Keratinocyte (primary cell): ENCODE results near the gene FHAD1. TPM values are rescaled to one million over a fixed set of nuclear protein-coding genes. Genes with fewer than 3 reads are reported as not detected.

Experiments used
- DNase-seq: peaks from one replicate; pipeline ENCODE4 v3.0.0-alpha.2; 2011; ENCODE audit warnings: low read depth, missing footprints, low spot score
- FAIRE-seq: peaks from 2 replicates; lab custom pipeline; 2011; peaks lifted over from hg19 to GRCh38; lab: Jason Lieb, UNC
- H2AFZ ChIP-seq: 2 replicates; pipeline ENCODE4 v1.6.0; 2012; ENCODE audit warnings: low read length, control low read depth, inconsistent platforms; ENCODE audit not compliant: control insufficient read depth
- H3K27ac ChIP-seq: 2 replicates; pipeline ENCODE4 v1.5.1; 2011; ENCODE audit warnings: low read length; ENCODE audit not compliant: control insufficient read depth, insufficient read depth
- H3K27me3 ChIP-seq: 3 replicates; pipeline ENCODE4 v1.6.0; 2011; ENCODE audit warnings: low read length; ENCODE audit not compliant: control insufficient read depth, insufficient read depth; ENCODE audit errors: extremely low read depth
- H3K36me3 ChIP-seq, 2 experiments: 2 replicates in 1 of 2; 3 replicates in 1 of 2; pipeline ENCODE4 v1.5.1; 2011; ENCODE audit warnings: low read length in 2 of 2, mild to moderate bottlenecking in 1 of 2; ENCODE audit not compliant: control insufficient read depth in 2 of 2, insufficient read depth in 2 of 2; ENCODE audit errors: extremely low read depth in 1 of 2
- H3K4me1 ChIP-seq: 3 replicates; pipeline ENCODE4 v1.5.1; 2011; ENCODE audit warnings: low read length; ENCODE audit not compliant: control insufficient read depth, insufficient read depth; ENCODE audit errors: extremely low read depth
- H3K4me2 ChIP-seq: 3 replicates; pipeline ENCODE4 v1.6.0; 2011; ENCODE audit warnings: low read depth, low read length; ENCODE audit not compliant: control insufficient read depth, insufficient read depth; ENCODE audit errors: extremely low read depth
- H3K4me3 ChIP-seq, 3 experiments: fragments of 200-600 bp in 1 of 3; sonication (generic) in 1 of 3; 2 replicates in 2 of 3; 3 replicates in 1 of 3; pipeline ENCODE4 v1.5.1; 2011 to 2016; ENCODE audit warnings: low read length in 3 of 3, mild to moderate bottlenecking in 3 of 3, control low read depth in 2 of 3, inconsistent platforms in 1 of 3, low read depth in 1 of 3, mixed read lengths in 1 of 3, mixed run types in 1 of 3, moderate library complexity in 1 of 3; ENCODE audit not compliant: control insufficient read depth in 2 of 3, insufficient read depth in 2 of 3; ENCODE audit errors: extremely low read depth in 1 of 3
- H3K79me2 ChIP-seq: 2 replicates; pipeline ENCODE4 v1.6.0; 2012; ENCODE audit warnings: low read length; ENCODE audit not compliant: control insufficient read depth, insufficient read depth
- H3K9ac ChIP-seq: 3 replicates; pipeline ENCODE4 v1.6.0; 2011; ENCODE audit warnings: low read length; ENCODE audit not compliant: control insufficient read depth, insufficient read depth; ENCODE audit errors: extremely low read depth
- H3K9me1 ChIP-seq: 3 replicates; pipeline ENCODE4 v1.6.0; 2011; ENCODE audit warnings: low read length; ENCODE audit not compliant: control insufficient read depth, insufficient read depth; ENCODE audit errors: extremely low read depth
- H3K9me3 ChIP-seq: 2 replicates; pipeline ENCODE4 v1.5.1; 2012; ENCODE audit warnings: low read depth, low read length; ENCODE audit not compliant: control insufficient read depth
- H4K20me1 ChIP-seq: 3 replicates; pipeline ENCODE4 v1.6.0; 2011; ENCODE audit warnings: low read length; ENCODE audit not compliant: control insufficient read depth, insufficient read depth; ENCODE audit errors: extremely low read depth
- CTCF ChIP-seq, 3 experiments: IDR thresholded peaks in 1 of 3; conservative IDR thresholded peaks in 1 of 3; optimal IDR thresholded peaks in 1 of 3; 2 replicates in 2 of 3; 3 replicates in 1 of 3; pipeline versions ENCODE3 to v1.5.1; 2011; ENCODE audit warnings: low read length in 3 of 3, mild to moderate bottlenecking in 3 of 3, moderate library complexity in 2 of 3, control low read depth in 1 of 3, inconsistent platforms in 1 of 3; ENCODE audit not compliant: insufficient read depth in 2 of 3; ENCODE audit errors: extremely low read depth in 1 of 3
- EZH2 ChIP-seq: IDR thresholded peaks from one replicate; pipeline ENCODE4 v1.6.1; 2012; ENCODE audit warnings: inconsistent platforms, mild to moderate bottlenecking, low read length, moderate library complexity
- dilution Hi-C: fragments of 300-500 bp; cut with MboI; formaldehyde crosslinking; loops from one replicate; pipeline ENCODE4 v1.7.0; 2020; ENCODE audit warnings: low sequenced_read_pairs; ENCODE audit not compliant: extremely low pct_ligation_motif_present
- polyA plus RNA-seq, 5 experiments: library from polyadenylated mRNA; depleted of rRNA in 3 of 5; stranded (reverse) in 3 of 5; stranded (forward) in 1 of 5; unstranded in 1 of 5; fragments of >200 nt; gene quantifications; 1 replicate in 1 of 5; 2 replicates in 3 of 5; 3 replicates in 1 of 5; pipeline versions ENCODE4 v1.2.1 to v1.2.3, GENCODE V29; 2011 to 2012; ENCODE audit warnings: missing spikeins in 2 of 5, low read depth in 1 of 5, low replicate concordance in 1 of 5

The FHAD1 gene
- polyA plus RNA-seq, 1 donor (not counting 4 experiments of a cell fraction or from before 2014, with no cell fraction given): 0.09 TPM

GRCh38 chr1:15282038-15282437 lies 35.0 kb downstream of the FHAD1 start:
- Histone ChIP-seq H3K9me1 (no peaks in the 10 kb centered on the region), H3K36me3 (no peaks in the 10 kb centered on the region), H3K9ac (no peak overlapping the region), H2AFZ (no peak overlapping the region), H4K20me1 (no peaks in the 10 kb centered on the region), H3K9me3 (no peaks in the 10 kb centered on the region), H3K27me3 (no peaks in the 10 kb centered on the region), H3K79me2 (no peaks in the 10 kb centered on the region), H3K4me1 (peaks cover 32% of the 10 kb centered on the region), H3K4me2 (no peak overlapping the region), H3K27ac (no peak overlapping the region), H3K4me3 (no peak overlapping the region)
- no peak for DNase-seq
- dilution Hi-C loops: no loop called here
- TF ChIP-seq EZH2: no peak
- no peak for TF ChIP-seq CTCF (optimal IDR thresholded peaks at IDR 0.05 in 1 of 3, IDR thresholded peaks at IDR 0.05 in 1 of 3, conservative IDR thresholded peaks at IDR 0.05 in 1 of 3; ENCODE audit: extremely low read depth in 1 of 3, insufficient read depth in 2 of 3, low read length in 3 of 3)
- FAIRE-seq: no peak

- dilution Hi-C loops: no loop called here
- Histone ChIP-seq H2AFZ (peak overlapping the region; percentile 24), H3K4me3 (peak overlapping the region in 1 of 3 experiments; percentile 37), H3K27ac (peak overlapping the region; percentile 88), H3K79me2 (no peaks in the 10 kb centered on the region), H3K9me1 (no peaks in the 10 kb centered on the region), H3K4me1 (peaks cover 32% of the 10 kb centered on the region), H3K36me3 (no peaks in the 10 kb centered on the region), H3K9me3 (no peaks in the 10 kb centered on the region), H3K9ac (peak overlapping the region; percentile 58), H3K27me3 (no peaks in the 10 kb centered on the region), H3K4me2 (peak overlapping the region; percentile 72), H4K20me1 (no peaks in the 10 kb centered on the region)
- TF ChIP-seq CTCF (optimal IDR thresholded peaks at IDR 0.05 in 1 of 3, IDR thresholded peaks at IDR 0.05 in 1 of 3, conservative IDR thresholded peaks at IDR 0.05 in 1 of 3; ENCODE audit: extremely low read depth in 1 of 3, insufficient read depth in 2 of 3, low read length in 3 of 3): no peak
- no peak for TF ChIP-seq EZH2
- FAIRE-seq (peak; percentile 17), DNase-seq (no peak)
Observed at GRCh38 chr1:15282810-15283474, 35.9 kb downstream of the FHAD1 start.
